Breast epithelium (tissue), 3 donors: Measurements from ENCODE around the gene STX10.

Source experiments
- POLR2A ChIP-seq: fragments of 450-650 bp; IDR thresholded peaks from one replicate; pipeline ENCODE4 v1.6.1; 2016; ENCODE audit warnings: antibody characterized with exemption, mild to moderate bottlenecking, moderate library complexity
- POLR2AphosphoS5 ChIP-seq, 3 donors: sonication (generic); formaldehyde crosslinking; IDR thresholded peaks; one replicate each; pipeline ENCODE4 v1.6.1; 2017; ENCODE audit warnings: antibody characterized with exemption in 3 of 3

DNA sequence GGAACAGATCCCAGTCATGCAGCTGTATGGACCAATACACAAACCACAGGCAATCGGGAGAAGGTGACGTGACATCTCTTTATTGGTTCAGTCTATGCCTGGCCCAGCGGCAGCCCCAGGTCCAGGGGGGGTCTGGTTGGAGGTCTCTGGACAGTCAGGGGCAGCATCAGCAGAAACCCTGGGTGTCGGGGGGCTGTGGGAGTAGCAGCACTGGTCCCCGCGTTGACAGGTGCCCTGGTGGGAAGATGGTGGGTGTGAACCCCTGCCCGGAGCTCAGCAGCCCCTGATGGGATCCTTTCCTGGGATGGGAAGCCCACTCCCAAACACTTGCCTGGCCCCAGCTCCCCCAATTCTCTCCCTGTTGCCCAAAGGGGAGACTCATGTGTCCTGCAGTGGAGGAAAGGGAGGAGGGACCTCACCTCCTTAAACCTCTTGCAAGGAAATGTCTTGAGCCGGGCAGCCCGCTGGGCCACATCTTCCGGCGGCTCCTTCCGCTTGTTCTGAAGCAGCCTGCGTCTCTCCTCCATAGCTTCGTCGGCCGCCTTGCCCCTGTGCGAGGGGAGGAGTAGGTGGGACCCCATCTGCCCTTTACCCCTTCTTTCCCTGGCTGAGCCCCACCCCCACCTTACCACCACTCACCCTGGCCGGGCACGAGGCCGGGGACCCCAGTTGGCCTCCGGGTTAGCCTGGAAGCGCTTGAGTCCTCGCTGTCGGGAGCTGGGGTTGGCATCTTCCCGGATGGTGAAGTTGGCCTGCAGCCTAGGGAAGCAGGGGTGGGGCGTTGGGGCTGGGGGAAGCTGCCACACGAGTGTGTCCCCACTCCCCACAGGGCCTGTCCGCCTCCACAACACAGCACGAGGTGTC, 45.1 kb downstream of the STX10 start:
- TF ChIP-seq POLR2A, result no peak
- no peak for TF ChIP-seq POLR2AphosphoS5 (IDR thresholded peaks at IDR 0.05)
